H1 (cell line): ENCODE data around the gene GPRC5D.

Source experiments
- BCL11A ChIP-seq, 2 experiments: IDR thresholded peaks; one replicate each; pipeline ENCODE4 v1.6.1; 2011; ENCODE audit warnings: low read depth in 2 of 2, low read length in 2 of 2, mild to moderate bottlenecking in 2 of 2
- CEBPB ChIP-seq: IDR thresholded peaks from 2 replicates; pipeline ENCODE4 v1.6.1; 2012; ENCODE audit warnings: low read depth, low read length
- CHD7 ChIP-seq: fragments of 300-600 bp; sonication (generic); IDR thresholded peaks from 2 replicates; pipeline ENCODE4 v1.7.1; 2012; ENCODE audit warnings: low read length, moderate library complexity, mild to moderate bottlenecking, inconsistent platforms; ENCODE audit not compliant: insufficient replicate concordance
- CREB1 ChIP-seq: IDR thresholded peaks from 2 replicates; pipeline ENCODE4 v1.6.1; 2012; ENCODE audit warnings: inconsistent platforms
- CTCF ChIP-seq, 3 experiments: IDR thresholded peaks; 1 replicate in 2 of 3; 2 replicates in 1 of 3; pipeline versions ENCODE4 v1.5.1 to v1.6.1; 2011; ENCODE audit warnings: low read length in 3 of 3, mild to moderate bottlenecking in 3 of 3, inconsistent platforms in 2 of 3, low read depth in 1 of 3, moderate library complexity in 1 of 3; ENCODE audit not compliant: insufficient read depth in 1 of 3; ENCODE audit errors: control extremely low read depth in 1 of 3
- EP300 ChIP-seq, 2 experiments: IDR thresholded peaks; 1 replicate in 1 of 2; 2 replicates in 1 of 2; pipeline ENCODE4 v1.6.1; 2011 to 2012; ENCODE audit warnings: low read depth in 2 of 2, low read length in 2 of 2, mild to moderate bottlenecking in 2 of 2, borderline replicate concordance in 1 of 2, inconsistent platforms in 1 of 2, moderate library complexity in 1 of 2
- JUND ChIP-seq: IDR thresholded peaks from 2 replicates; pipeline ENCODE4 v1.6.1; 2011; ENCODE audit warnings: mild to moderate bottlenecking, improper control_type of control experiment, low read length
- NRF1 ChIP-seq: IDR thresholded peaks from 2 replicates; pipeline ENCODE4 v1.6.1; 2011; ENCODE audit warnings: mild to moderate bottlenecking, low read depth, low read length, improper control_type of control experiment
- POLR2A ChIP-seq, 2 experiments: IDR thresholded peaks; 1 replicate in 1 of 2; 2 replicates in 1 of 2; pipeline ENCODE4 v1.6.1; 2011; ENCODE audit warnings: low read depth in 2 of 2, low read length in 2 of 2, mild to moderate bottlenecking in 2 of 2; ENCODE audit errors: control extremely low read depth in 1 of 2
- POLR2AphosphoS5 ChIP-seq: IDR thresholded peaks from 2 replicates; pipeline ENCODE4 v1.6.1; 2011; ENCODE audit warnings: low read depth, low read length
- RNF2 ChIP-seq: fragments of 200-900, 300-1000 bp; sonication (generic); IDR thresholded peaks from 2 replicates; pipeline ENCODE4 v1.7.1; 2016; ENCODE audit warnings: borderline replicate concordance, low read depth, mild to moderate bottlenecking, antibody characterized with exemption, low read length; ENCODE audit not compliant: poor library complexity, severe bottlenecking; ENCODE audit errors: missing control alignments
- RXRA ChIP-seq: IDR thresholded peaks from 2 replicates; pipeline ENCODE4 v1.6.1; 2011; ENCODE audit warnings: low read depth, mild to moderate bottlenecking, low read length, moderate library complexity; ENCODE audit not compliant: insufficient read depth
- TCF12 ChIP-seq: IDR thresholded peaks from 2 replicates; pipeline ENCODE4 v1.6.1; 2011; ENCODE audit warnings: low read depth, mild to moderate bottlenecking, low read length
- ZNF274 ChIP-seq: IDR thresholded peaks from 2 replicates; pipeline ENCODE4 v1.7.0; 2012; ENCODE audit warnings: low read length, borderline replicate concordance; ENCODE audit errors: extremely low read depth

GRCh38 chr12:13001775-13002040, 49.7 kb upstream of the GPRC5D start:
- TF ChIP-seq CTCF (IDR thresholded peaks at IDR 0.05; ENCODE audit: control extremely low read depth in 1 of 3, insufficient read depth in 1 of 3, low read depth in 1 of 3, low read length in 3 of 3) (no peak), NRF1 (no peak), CEBPB (no peak), BCL11A (IDR thresholded peaks at IDR 0.05; ENCODE audit: low read depth in 2 of 2, low read length in 2 of 2) (no peak), TCF12 (no peak), RXRA (no peak), CHD7 (no peak), JUND (no peak), EP300 (IDR thresholded peaks at IDR 0.05; ENCODE audit: borderline replicate concordance in 1 of 2, low read depth in 2 of 2, low read length in 2 of 2) (no peak), RNF2 (no peak), ZNF274 (no peak), POLR2AphosphoS5 (no peak), POLR2A (IDR thresholded peaks at IDR 0.05; ENCODE audit: control extremely low read depth in 1 of 2, low read depth in 2 of 2, low read length in 2 of 2) (no peak), CREB1 (no peak)
